Liver (tissue), 3 donors: ENCODE results near the gene EEF2K.

Experiments
- GABPA ChIP-seq, 2 donors: IDR thresholded peaks in 1 of 2; conservative IDR thresholded peaks in 1 of 2; 2 replicates each; pipeline ENCODE4 v1.6.1; 2016; ENCODE audit warnings: antibody characterized with exemption in 2 of 2, mild to moderate bottlenecking in 1 of 2, moderate library complexity in 1 of 2
- TF ChIP-seq, protein P1 (sequence below): fragments of 150-350 bp; IDR thresholded peaks from 2 replicates; pipeline ENCODE4 v1.5.1; 2017; ENCODE audit warnings: improper control_type of control experiment, low read depth, low read length; ENCODE audit not compliant: missing input control
- donor health status: healthy.
- donor health status: healthy.

DNA sequence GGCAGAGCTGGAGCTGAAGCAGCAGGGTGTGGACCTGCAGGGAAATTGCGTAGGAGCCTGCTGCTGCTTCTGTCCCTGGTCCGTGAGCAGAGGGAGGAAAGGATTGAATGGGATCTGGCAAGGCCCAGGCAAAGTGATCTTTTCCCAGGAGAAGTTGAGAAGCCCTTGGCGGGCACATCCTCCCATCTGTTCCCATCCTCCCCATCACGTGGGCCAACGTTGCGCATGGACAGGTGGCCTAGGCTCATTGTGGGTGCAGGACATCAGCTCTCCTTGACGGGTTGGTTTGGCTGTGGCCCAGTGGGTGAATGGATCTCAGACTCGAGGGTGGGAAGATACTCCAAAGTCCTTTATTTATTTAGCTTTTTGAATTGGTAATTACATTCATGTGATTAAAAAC lies 61.7 kb downstream of the EEF2K start:
- no peak for TF ChIP-seq GABPA (IDR thresholded peaks at IDR 0.05 in 1 of 2, conservative IDR thresholded peaks at IDR 0.05 in 1 of 2)
- TF ChIP-seq, protein P1, sequence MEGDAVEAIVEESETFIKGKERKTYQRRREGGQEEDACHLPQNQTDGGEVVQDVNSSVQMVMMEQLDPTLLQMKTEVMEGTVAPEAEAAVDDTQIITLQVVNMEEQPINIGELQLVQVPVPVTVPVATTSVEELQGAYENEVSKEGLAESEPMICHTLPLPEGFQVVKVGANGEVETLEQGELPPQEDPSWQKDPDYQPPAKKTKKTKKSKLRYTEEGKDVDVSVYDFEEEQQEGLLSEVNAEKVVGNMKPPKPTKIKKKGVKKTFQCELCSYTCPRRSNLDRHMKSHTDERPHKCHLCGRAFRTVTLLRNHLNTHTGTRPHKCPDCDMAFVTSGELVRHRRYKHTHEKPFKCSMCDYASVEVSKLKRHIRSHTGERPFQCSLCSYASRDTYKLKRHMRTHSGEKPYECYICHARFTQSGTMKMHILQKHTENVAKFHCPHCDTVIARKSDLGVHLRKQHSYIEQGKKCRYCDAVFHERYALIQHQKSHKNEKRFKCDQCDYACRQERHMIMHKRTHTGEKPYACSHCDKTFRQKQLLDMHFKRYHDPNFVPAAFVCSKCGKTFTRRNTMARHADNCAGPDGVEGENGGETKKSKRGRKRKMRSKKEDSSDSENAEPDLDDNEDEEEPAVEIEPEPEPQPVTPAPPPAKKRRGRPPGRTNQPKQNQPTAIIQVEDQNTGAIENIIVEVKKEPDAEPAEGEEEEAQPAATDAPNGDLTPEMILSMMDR: no peak
